ENCODE results near the gene PTPRZ1. TPM values are rescaled to one million over a fixed set of nuclear protein-coding genes. Genes with fewer than 3 reads are reported as not detected.

Gene PTPRZ1
- total RNA-seq, 6 experiments from 2014 or later = 0.29 to 0.47 TPM; not detected in 4

- TF ChIP-seq CTCF (IDR thresholded peaks at IDR 0.05) (no peak), POLR2A (IDR thresholded peaks at IDR 0.05) (no peak)
- intact Hi-C loops (cut with DNase I) = no loop called here
- DNase-seq (no peak), ATAC-seq (no peak)
- H3K4me1 ChIP-seq = no peaks in the 10 kb centered on the region
- no peaks in the 10 kb centered on the region for H3K36me3 ChIP-seq
- no peaks in the 10 kb centered on the region for H3K9me3 ChIP-seq
- H3K27ac ChIP-seq = no peak overlapping the region
- H3K27me3 ChIP-seq = no peaks in the 10 kb centered on the region
- H3K4me3 ChIP-seq = no peak overlapping the region
- 16% methylated on average over 2 of the region's 2 CpGs for WGBS (ENCODE audit: insufficient coverage, low coverage, low lambda C conversion rate, missing lambda C conversion rate)
Observed at GRCh38 chr7:121941830-121942229, 68.9 kb downstream of the PTPRZ1 start.

- intact Hi-C loops (cut with DNase I) = no loop called here
- Histone ChIP-seq H3K4me1 (no peaks in the 10 kb centered on the region), H3K9me3 (no peaks in the 10 kb centered on the region), H3K36me3 (no peaks in the 10 kb centered on the region), H3K27ac (no peak overlapping the region), H3K4me3 (no peak overlapping the region), H3K27me3 (no peaks in the 10 kb centered on the region)
- TF ChIP-seq POLR2A (IDR thresholded peaks at IDR 0.05) (no peak), CTCF (IDR thresholded peaks at IDR 0.05) (no peak)
- no peak for ATAC-seq
- DNase-seq = no peak
Observed at GRCh38 chr7:121945066-121945465, 72.1 kb downstream of the PTPRZ1 start.

- H3K27me3 ChIP-seq = no peaks in the 10 kb centered on the region
- no peak overlapping the region for H3K27ac ChIP-seq
- ATAC-seq (no peak), DNase-seq (no peak)
- no peak overlapping the region for H3K4me3 ChIP-seq
- H3K4me1 ChIP-seq = no peaks in the 10 kb centered on the region
- H3K36me3 ChIP-seq = no peaks in the 10 kb centered on the region
- TF ChIP-seq CTCF (IDR thresholded peaks at IDR 0.05) (no peak), POLR2A (IDR thresholded peaks at IDR 0.05) (no peak)
- WGBS (ENCODE audit: insufficient coverage, low coverage, low lambda C conversion rate, missing lambda C conversion rate) = 18% methylated on average over 1 of the region's 1 CpG
- H3K9me3 ChIP-seq = no peaks in the 10 kb centered on the region
- intact Hi-C loops (cut with DNase I) = no loop called here
Observed at GRCh38 chr7:121945480-121946236, 72.7 kb downstream of the PTPRZ1 start.

- ATAC-seq (no peak), DNase-seq (no peak)
- intact Hi-C loops (cut with DNase I) = no loop called here
- no peak overlapping the region for H3K4me3 ChIP-seq
- no peak for TF ChIP-seq POLR2A (IDR thresholded peaks at IDR 0.05)
- TF ChIP-seq CTCF (IDR thresholded peaks at IDR 0.05) = no peak
- H3K36me3 ChIP-seq = no peaks in the 10 kb centered on the region
- H3K27ac ChIP-seq = no peak overlapping the region
- H3K9me3 ChIP-seq = no peaks in the 10 kb centered on the region
- H3K27me3 ChIP-seq = no peaks in the 10 kb centered on the region
- H3K4me1 ChIP-seq = no peaks in the 10 kb centered on the region
Observed at GRCh38 chr7:121953164-121953563, 80.2 kb downstream of the PTPRZ1 start.

- no peak for DNase-seq
- no peak for ATAC-seq
- Histone ChIP-seq H3K27ac (no peak overlapping the region), H3K27me3 (no peaks in the 10 kb centered on the region), H3K9me3 (no peaks in the 10 kb centered on the region), H3K36me3 (no peaks in the 10 kb centered on the region), H3K4me1 (no peaks in the 10 kb centered on the region), H3K4me3 (no peak overlapping the region)
- TF ChIP-seq POLR2A (IDR thresholded peaks at IDR 0.05) = no peak
- no peak for TF ChIP-seq CTCF (IDR thresholded peaks at IDR 0.05)
- intact Hi-C loops (cut with DNase I) = no loop called here
- 46% methylated on average over 5 of the region's 5 CpGs for WGBS (ENCODE audit: insufficient coverage, low coverage, low lambda C conversion rate, missing lambda C conversion rate)
Observed at GRCh38 chr7:121953601-121954000, 80.6 kb downstream of the PTPRZ1 start.
